Cardiac fibroblast (primary cell): ENCODE data around the gene TBC1D24.
"Not testable (repeated sequence)": the region's sequence is repeated elsewhere in the genome, so short reads cannot be mapped to it uniquely, and the experiment has no call there.

ENCODE experiments used
- DNase-seq, 2 donors: peaks; one replicate each; pipeline versions ENCODE4 v3.0.0 to v3.0.0-alpha.2; 2010; ENCODE audit warnings: low read depth in 2 of 2
- H3K4me3 ChIP-seq, 2 donors: replicated peaks in 1 of 2; 1 replicate in 1 of 2; 2 replicates in 1 of 2; pipeline ENCODE4 v1.5.1; 2011; ENCODE audit warnings: low read depth in 2 of 2, low read length in 2 of 2, mild to moderate bottlenecking in 2 of 2, moderate library complexity in 1 of 2
- TF ChIP-seq, protein P1 (sequence below): IDR thresholded peaks from one replicate; pipeline ENCODE4 v1.5.1; 2011; ENCODE audit warnings: low read depth, mild to moderate bottlenecking, low read length, inconsistent platforms

TBC1D24 gene

DNA sequence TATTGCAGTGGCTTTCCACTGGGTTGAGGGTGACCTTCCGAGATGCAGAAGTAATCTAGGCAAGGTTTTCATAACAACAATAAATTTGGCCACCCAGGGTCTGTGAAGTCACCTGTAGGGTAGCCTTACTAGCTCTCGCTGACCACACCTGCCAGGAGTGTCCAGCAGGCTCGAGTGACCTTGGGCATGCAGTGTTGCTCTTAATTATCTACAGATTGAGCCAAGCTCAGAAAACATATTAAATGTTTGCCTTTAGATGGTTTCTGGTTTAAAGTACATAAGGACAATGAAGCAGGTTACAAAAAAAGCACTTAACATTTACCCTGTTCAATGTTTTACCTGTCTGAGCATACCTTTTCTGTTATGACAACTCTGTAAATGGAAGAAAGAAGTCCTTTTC is 1.8 kb downstream of the TBC1D24 start:
- no peak for DNase-seq
- TF ChIP-seq, protein P1, sequence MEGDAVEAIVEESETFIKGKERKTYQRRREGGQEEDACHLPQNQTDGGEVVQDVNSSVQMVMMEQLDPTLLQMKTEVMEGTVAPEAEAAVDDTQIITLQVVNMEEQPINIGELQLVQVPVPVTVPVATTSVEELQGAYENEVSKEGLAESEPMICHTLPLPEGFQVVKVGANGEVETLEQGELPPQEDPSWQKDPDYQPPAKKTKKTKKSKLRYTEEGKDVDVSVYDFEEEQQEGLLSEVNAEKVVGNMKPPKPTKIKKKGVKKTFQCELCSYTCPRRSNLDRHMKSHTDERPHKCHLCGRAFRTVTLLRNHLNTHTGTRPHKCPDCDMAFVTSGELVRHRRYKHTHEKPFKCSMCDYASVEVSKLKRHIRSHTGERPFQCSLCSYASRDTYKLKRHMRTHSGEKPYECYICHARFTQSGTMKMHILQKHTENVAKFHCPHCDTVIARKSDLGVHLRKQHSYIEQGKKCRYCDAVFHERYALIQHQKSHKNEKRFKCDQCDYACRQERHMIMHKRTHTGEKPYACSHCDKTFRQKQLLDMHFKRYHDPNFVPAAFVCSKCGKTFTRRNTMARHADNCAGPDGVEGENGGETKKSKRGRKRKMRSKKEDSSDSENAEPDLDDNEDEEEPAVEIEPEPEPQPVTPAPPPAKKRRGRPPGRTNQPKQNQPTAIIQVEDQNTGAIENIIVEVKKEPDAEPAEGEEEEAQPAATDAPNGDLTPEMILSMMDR, result no peak
- H3K4me3 ChIP-seq, result no peak overlapping the region

DNA sequence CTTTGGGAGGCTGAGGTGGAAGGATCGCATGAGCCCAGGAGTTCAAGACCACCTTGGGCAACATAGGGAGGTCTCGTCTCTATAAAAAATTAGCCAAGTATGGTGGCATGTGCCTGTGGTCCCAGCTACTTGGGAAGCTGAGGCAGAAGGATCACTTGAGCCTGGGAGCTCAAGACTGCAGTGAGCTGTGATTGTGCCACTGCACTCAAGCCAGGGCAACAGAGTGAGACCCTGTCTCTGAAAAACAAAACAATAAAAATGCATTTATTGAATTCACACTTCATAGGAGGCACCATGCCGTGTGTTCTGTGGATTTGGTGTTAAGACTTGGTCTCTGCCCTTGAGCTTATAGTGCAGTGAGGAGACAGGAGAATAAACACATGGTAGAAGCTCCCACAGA is 2.4 kb downstream of the TBC1D24 start:
- no peak for DNase-seq
- TF ChIP-seq, protein P1, result no peak
- H3K4me3 ChIP-seq, result no peak overlapping the region

DNA sequence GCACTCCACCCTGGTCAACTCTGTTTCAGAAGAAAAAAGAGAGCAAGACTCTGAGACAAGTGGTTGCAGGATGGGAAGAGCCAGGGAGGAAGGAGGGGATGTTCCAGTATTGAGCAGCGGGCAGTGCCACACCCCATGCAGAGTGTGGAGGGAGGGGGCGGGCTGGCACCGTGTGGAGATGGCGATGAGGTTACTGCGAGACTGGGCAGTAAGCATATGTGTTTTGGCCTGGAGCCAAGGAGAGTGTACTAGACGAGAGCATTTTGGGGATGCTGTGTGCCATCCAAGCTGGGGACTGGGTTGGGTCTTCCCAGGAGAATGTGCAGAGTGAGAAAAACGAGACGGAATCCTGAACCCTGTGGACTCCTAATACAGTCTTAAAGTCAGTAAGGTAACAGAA is 3.4 kb downstream of the TBC1D24 start:
- TF ChIP-seq, protein P1, result no peak
- DNase-seq, result no peak
- no peak overlapping the region for H3K4me3 ChIP-seq

DNA sequence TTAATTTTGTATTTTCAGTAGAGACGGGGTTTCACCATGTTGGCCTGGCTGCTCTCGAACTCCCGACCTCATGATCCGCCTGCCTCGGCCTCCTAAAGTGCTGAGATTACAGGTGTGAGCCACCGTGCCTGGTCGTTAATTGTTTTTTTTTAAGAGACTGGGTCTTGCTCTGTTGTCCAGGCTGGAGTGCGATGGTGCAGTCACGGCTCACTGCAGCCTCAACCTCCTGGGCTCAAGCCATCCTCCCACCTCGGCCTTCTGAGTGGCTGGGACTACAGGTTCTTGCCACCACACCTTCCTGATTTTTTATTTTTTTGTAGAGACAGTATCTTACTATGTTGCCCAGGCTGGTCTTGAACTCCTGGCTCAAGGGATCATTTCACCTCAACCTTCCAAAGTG is 5.1 kb downstream of the TBC1D24 start:
- DNase-seq, result not testable (repeated sequence)

DNA sequence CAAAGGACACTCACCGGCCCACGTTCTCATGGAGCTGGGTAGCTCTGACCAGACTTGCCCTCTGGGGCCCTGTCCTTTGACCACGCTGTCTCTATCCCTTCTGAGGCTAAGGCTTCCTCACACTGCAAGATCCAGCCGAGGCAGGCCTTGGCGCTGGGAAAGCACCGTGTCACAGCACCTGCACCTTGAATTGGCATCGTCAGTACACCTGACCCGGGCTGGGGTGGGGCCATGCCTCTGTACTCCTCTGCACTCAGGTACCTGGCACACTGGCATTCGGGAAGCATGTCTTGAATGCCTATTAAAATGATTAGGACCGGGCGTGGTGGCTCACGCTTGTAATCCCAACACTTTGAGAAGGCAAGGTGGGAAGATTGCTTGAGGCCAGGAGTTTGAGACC is 6.0 kb downstream of the TBC1D24 start:
- TF ChIP-seq, protein P1, result no peak
- DNase-seq, result no peak
- no peak overlapping the region for H3K4me3 ChIP-seq

More for the DNA sequence above, 5.1 kb downstream of the TBC1D24 start:
- H3K4me3 ChIP-seq, result not testable (repeated sequence)

DNA sequence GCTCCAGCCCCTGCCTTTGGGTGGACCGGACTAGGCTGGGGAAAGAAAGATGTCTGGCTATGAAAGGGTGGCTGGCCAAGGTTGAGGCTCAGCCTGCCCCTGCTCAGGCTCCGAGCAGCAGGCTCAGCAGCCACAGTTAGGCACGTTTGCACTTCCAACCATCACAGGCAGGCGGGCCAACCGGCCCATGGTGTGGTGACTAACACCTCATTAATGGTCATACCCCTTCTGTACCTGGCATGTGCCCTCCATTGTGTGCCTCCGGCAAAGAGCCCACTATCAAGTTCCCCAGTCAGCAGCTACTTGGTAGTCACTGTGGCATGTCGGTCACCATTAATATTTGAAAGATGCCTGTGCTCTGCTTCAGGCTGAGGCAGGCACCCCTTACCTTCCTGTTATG is 6.7 kb downstream of the TBC1D24 start:
- no peak for DNase-seq
- TF ChIP-seq, protein P1, result no peak
- H3K4me3 ChIP-seq, result no peak overlapping the region

GRCh38 chr16:2482249-2482648 is 7.3 kb downstream of the TBC1D24 start:
- TF ChIP-seq, protein P1, result no peak
- DNase-seq, result no peak
- no peak overlapping the region for H3K4me3 ChIP-seq
